ENCODE data around the gene C3orf62. TPM values are rescaled to one million over a fixed set of nuclear protein-coding genes. Genes with fewer than 3 reads are reported as not detected.
"Not testable (repeated sequence)": the region's sequence is repeated elsewhere in the genome, so short reads cannot be mapped to it uniquely, and the experiment has no call there.

Gene C3orf62
- total RNA-seq, 1 donor from 2014 or later, result 3.4 TPM

DNA sequence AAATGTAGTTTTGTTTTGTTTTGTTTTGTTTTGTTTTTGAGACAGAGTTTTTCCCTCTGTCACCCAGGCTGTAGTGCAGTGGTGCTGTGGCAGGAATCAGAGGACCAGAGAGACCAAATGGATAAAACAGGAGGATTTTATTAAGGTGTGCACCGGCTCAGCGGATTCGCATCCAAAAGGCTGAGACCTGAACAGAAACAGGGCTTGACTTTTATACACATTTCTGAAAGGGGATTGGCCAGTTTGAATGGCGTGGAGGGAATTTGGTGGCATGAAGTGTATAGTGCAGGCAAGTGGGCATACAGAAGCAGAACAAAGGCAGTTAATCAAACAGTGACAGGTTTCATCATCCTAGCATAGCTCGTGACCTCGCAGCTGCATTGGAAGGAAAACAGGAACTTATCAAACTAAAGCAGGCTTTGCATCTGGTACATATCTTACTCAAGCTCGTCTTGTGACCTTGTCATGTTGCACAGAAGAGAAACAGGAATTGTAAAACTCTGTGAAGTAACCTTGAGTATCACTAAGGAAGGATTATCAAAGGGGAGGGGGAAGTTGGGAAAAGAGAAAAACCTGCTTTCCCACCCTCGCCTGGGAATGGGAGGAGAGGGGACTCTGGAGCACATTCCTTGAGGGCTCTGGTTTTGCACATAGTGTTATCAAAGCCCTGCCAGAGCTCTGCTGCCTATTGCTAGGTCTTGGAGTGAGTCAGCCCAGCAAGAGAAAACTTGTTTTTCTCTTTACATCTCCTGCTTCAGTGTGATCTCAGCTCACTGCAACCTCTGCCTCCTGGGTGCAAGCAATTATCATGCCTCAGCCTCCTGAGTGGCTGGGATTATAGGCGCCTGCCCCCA, 38.5 kb downstream of the C3orf62 start:
- H3K9ac ChIP-seq, result no peak overlapping the region
- H3K36me3 ChIP-seq, result no peaks in the 10 kb centered on the region
- no peak for TF ChIP-seq EZH2phosphoT487 (IDR thresholded peaks at IDR 0.05)
- TF ChIP-seq, protein P1, sequence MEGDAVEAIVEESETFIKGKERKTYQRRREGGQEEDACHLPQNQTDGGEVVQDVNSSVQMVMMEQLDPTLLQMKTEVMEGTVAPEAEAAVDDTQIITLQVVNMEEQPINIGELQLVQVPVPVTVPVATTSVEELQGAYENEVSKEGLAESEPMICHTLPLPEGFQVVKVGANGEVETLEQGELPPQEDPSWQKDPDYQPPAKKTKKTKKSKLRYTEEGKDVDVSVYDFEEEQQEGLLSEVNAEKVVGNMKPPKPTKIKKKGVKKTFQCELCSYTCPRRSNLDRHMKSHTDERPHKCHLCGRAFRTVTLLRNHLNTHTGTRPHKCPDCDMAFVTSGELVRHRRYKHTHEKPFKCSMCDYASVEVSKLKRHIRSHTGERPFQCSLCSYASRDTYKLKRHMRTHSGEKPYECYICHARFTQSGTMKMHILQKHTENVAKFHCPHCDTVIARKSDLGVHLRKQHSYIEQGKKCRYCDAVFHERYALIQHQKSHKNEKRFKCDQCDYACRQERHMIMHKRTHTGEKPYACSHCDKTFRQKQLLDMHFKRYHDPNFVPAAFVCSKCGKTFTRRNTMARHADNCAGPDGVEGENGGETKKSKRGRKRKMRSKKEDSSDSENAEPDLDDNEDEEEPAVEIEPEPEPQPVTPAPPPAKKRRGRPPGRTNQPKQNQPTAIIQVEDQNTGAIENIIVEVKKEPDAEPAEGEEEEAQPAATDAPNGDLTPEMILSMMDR (IDR thresholded peaks at IDR 0.05), result no peak
- no peak for TF ChIP-seq EZH2 (IDR thresholded peaks at IDR 0.05)
- no peaks in the 10 kb centered on the region for H3K27me3 ChIP-seq
- H3K4me2 ChIP-seq, result no peak overlapping the region
- Mint-ChIP-seq H3K27me3 (ENCODE audit: insufficient read depth, low read depth) (peaks cover 7% of the 10 kb centered on the region), H3K4me1 (no peaks in the 10 kb centered on the region), H3K9me3 (peaks cover 21% of the 10 kb centered on the region), H3K4me3 (no peak overlapping the region), H3K36me3 (peaks cover 2% of the 10 kb centered on the region), H3K27ac (no peak overlapping the region)
- H3K9me3 ChIP-seq (ENCODE audit: low read depth), result peaks cover 8% of the 10 kb centered on the region
- no peaks in the 10 kb centered on the region for H3K4me1 ChIP-seq
- H3F3A ChIP-seq (ENCODE audit: low read depth), result no peaks in the 10 kb centered on the region
- H4K20me1 ChIP-seq (ENCODE audit: low read depth), result no peaks in the 10 kb centered on the region
- H2AFZ ChIP-seq (replicated peaks), result no peak overlapping the region
- no peaks in the 10 kb centered on the region for H3K79me2 ChIP-seq (ENCODE audit: low read depth)
- H3K4me3 ChIP-seq, result no peak overlapping the region
- no peak for DNase-seq (ENCODE audit: low spot score)
- no peak overlapping the region for H3K27ac ChIP-seq

DNA sequence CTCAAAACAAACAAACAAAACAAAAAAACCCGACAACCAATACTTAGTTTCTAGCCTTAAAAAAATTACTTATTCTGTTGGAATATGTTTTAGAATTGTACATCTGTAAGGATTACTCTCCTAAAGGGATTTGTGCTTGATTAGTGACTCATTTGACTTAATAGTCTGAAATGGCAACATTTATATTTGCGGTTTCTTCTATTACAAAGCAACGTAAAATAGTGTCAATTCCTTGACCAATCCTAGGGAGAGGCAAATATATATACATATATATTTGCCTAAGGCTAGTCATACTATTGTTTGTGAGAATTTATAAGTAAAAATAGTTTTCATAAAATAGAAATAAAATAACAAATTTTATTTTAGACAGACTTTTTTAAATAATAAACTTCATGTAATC, 39.7 kb downstream of the C3orf62 start:
- no peak overlapping the region for H3K4me3 Mint-ChIP-seq
- H3K36me3 Mint-ChIP-seq, result peaks cover 2% of the 10 kb centered on the region
- Histone ChIP-seq H3F3A (ENCODE audit: low read depth) (no peaks in the 10 kb centered on the region), H3K79me2 (ENCODE audit: low read depth) (no peaks in the 10 kb centered on the region), H3K27ac (no peak overlapping the region), H3K4me1 (no peaks in the 10 kb centered on the region), H3K4me2 (no peak overlapping the region), H3K9me3 (ENCODE audit: low read depth) (peaks cover 14% of the 10 kb centered on the region), H3K4me3 (no peak overlapping the region), H4K20me1 (ENCODE audit: low read depth) (no peaks in the 10 kb centered on the region), H3K27me3 (no peaks in the 10 kb centered on the region), H3K36me3 (no peaks in the 10 kb centered on the region), H2AFZ (replicated peaks) (no peak overlapping the region), H3K9ac (no peak overlapping the region)
- peaks cover 31% of the 10 kb centered on the region for H3K9me3 Mint-ChIP-seq
- TF ChIP-seq, protein P1 (IDR thresholded peaks at IDR 0.05), result no peak
- TF ChIP-seq EZH2 (IDR thresholded peaks at IDR 0.05) (no peak), EZH2phosphoT487 (IDR thresholded peaks at IDR 0.05) (no peak)
- DNase-seq (ENCODE audit: low spot score), result no peak
- H3K27ac Mint-ChIP-seq, result no peak overlapping the region
- no peaks in the 10 kb centered on the region for H3K4me1 Mint-ChIP-seq
- peaks cover 8% of the 10 kb centered on the region for H3K27me3 Mint-ChIP-seq (ENCODE audit: insufficient read depth, low read depth)

DNA sequence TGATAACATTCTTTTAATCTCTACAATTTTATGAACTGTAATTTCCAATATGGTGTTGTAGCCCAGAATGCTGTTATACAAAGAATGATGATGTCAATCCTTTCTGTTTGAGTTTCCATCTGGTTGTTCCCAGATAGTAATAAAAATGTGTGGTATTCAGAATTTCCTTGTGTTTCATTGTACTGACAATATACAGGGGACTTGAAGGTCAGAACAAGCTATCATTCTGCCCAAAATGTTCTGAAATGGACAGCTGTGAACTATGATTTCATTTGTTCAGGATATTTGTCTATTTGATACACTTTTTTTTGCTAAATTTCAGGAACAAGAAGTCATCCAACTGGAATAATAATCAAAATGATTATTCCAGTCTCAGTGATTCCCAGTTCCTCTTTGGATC, 40.8 kb downstream of the C3orf62 start:
- peaks cover 36% of the 10 kb centered on the region for H3K9me3 Mint-ChIP-seq
- H3K27me3 Mint-ChIP-seq (ENCODE audit: insufficient read depth, low read depth), result peaks cover 8% of the 10 kb centered on the region
- Histone ChIP-seq H3F3A (ENCODE audit: low read depth) (no peaks in the 10 kb centered on the region), H3K4me3 (no peak overlapping the region), H3K4me1 (no peaks in the 10 kb centered on the region), H3K9me3 (ENCODE audit: low read depth) (peaks cover 14% of the 10 kb centered on the region), H3K27ac (no peak overlapping the region), H3K36me3 (no peaks in the 10 kb centered on the region), H3K27me3 (no peaks in the 10 kb centered on the region), H4K20me1 (ENCODE audit: low read depth) (no peaks in the 10 kb centered on the region), H2AFZ (replicated peaks) (no peak overlapping the region), H3K9ac (no peak overlapping the region), H3K79me2 (ENCODE audit: low read depth) (no peaks in the 10 kb centered on the region), H3K4me2 (no peak overlapping the region)
- H3K4me3 Mint-ChIP-seq, result no peak overlapping the region
- H3K27ac Mint-ChIP-seq, result no peak overlapping the region
- no peaks in the 10 kb centered on the region for H3K4me1 Mint-ChIP-seq
- H3K36me3 Mint-ChIP-seq, result peaks cover 2% of the 10 kb centered on the region
- TF ChIP-seq EZH2phosphoT487 (IDR thresholded peaks at IDR 0.05) (no peak), EZH2 (IDR thresholded peaks at IDR 0.05) (no peak)
- TF ChIP-seq, protein P1 (IDR thresholded peaks at IDR 0.05), result no peak
- DNase-seq (ENCODE audit: low spot score), result no peak

DNA sequence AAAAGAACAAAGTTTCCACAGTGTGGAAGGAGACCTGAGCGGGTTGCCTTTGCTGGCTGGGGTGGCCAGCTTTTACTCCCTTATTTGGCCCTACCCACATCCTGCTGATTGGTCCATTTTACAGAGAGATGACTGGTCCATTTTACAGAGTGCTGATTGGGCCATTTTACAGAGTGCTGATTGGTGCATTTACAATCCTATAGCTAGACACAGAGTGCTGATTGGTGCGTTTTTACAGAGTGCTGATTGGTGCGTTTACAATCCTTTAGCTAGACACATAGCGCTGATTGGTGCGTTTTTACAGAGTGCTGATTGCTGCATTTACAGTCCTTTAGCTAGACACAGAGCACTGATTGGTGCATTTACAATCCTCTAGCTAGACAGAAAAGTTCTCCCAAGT, 48.2 kb downstream of the C3orf62 start:
- H4K20me1 ChIP-seq (ENCODE audit: low read depth); H3K4me3 Mint-ChIP-seq; H3K4me3 ChIP-seq; H3K4me1 ChIP-seq; H3K4me2 ChIP-seq; H3K9ac ChIP-seq; H3K27ac ChIP-seq; H3K27me3 ChIP-seq; DNase-seq (ENCODE audit: low spot score); H3K4me1 Mint-ChIP-seq; H3K27ac Mint-ChIP-seq; H3K79me2 ChIP-seq (ENCODE audit: low read depth); H3K9me3 ChIP-seq (ENCODE audit: low read depth); H3K27me3 Mint-ChIP-seq (ENCODE audit: insufficient read depth, low read depth); H3K36me3 ChIP-seq; H3K36me3 Mint-ChIP-seq; H3F3A ChIP-seq (ENCODE audit: low read depth); H2AFZ ChIP-seq (replicated peaks): not testable (repeated sequence)
- peaks cover 66% of the 10 kb centered on the region for H3K9me3 Mint-ChIP-seq
